A549 (cell line): Measurements from ENCODE around the gene GHR. TPM values are rescaled to one million over a fixed set of nuclear protein-coding genes. Genes with fewer than 3 reads are reported as not detected.

Experiments used
- ATAC-seq, 2 experiments: fragments of 200-7000 bp in 1 of 2; fragments of >200 bp in 1 of 2; cut with Nextera tagmentation in 1 of 2; cut with Tn5 transposase in 1 of 2; 3 replicates each; pipeline versions ENCODE4 v1.8.0 to v1.9.1; 2018 to 2020; ENCODE audit warnings: mild to moderate bottlenecking in 1 of 2, moderate library complexity in 1 of 2
- CTCF ChIA-PET: fragments of 300-600 bp; sonication (Branson Sonifier 250); formaldehyde crosslinking; extraction: SDS; loops from one replicate; lab custom pipeline; 2021; ENCODE audit warnings: antibody characterized with exemption, inconsistent platforms; lab: Yijun Ruan, JAX
- POLR2A ChIA-PET: fragments of 350-600 bp; formaldehyde crosslinking; extraction: SDS; loops from one replicate; lab custom pipeline; 2021; ENCODE audit warnings: antibody characterized with exemption, inconsistent platforms; lab: Yijun Ruan, JAX
- DNase-seq, 2 experiments: peaks; one replicate each; pipeline versions ENCODE4 v3.0.0 to v3.0.0-alpha.2; 2011 to 2016; ENCODE audit warnings: low read depth in 1 of 2, low spot score in 1 of 2
- FAIRE-seq: peaks from 2 replicates; lab custom pipeline; 2011; peaks lifted over from hg19 to GRCh38; lab: Jason Lieb, UNC
- H3K27ac ChIP-seq, 2 experiments: fragments of >200 bp; sonication (Bioruptor Twin); formaldehyde crosslinking; 3 replicates each; pipeline ENCODE4 v1.5.1; 2016 to 2017
- H3K4me1 ChIP-seq: fragments of >200 bp; sonication (Bioruptor Twin); formaldehyde crosslinking; 3 replicates; pipeline ENCODE4 v1.6.1; 2016
- H3K4me2 ChIP-seq: fragments of >200 bp; sonication (Bioruptor Twin); formaldehyde crosslinking; 3 replicates; pipeline ENCODE4 v1.6.1; 2016
- H3K4me3 ChIP-seq: fragments of >200 bp; sonication (Bioruptor Twin); formaldehyde crosslinking; 3 replicates; pipeline ENCODE4 v1.5.1; 2016
- H3K9me3 ChIP-seq: fragments of >200 bp; sonication (Bioruptor Twin); formaldehyde crosslinking; 3 replicates; pipeline ENCODE4 v1.6.1; 2016
- CBX8 ChIP-seq: fragments of 200-600 bp; sonication (generic); IDR thresholded peaks from 2 replicates; pipeline ENCODE4 v1.6.1; 2016
- CHD4 ChIP-seq: fragments of 200-600 bp; sonication (generic); IDR thresholded peaks from 2 replicates; pipeline ENCODE4 v1.6.1; 2016; ENCODE audit warnings: antibody characterized with exemption, mild to moderate bottlenecking, borderline replicate concordance
- CTCF ChIP-seq: fragments of >200 bp; sonication (Bioruptor Twin); formaldehyde crosslinking; IDR thresholded peaks from 3 replicates; pipeline ENCODE4 v1.5.1; 2016
- E2F6 ChIP-seq: IDR thresholded peaks from 2 replicates; pipeline ENCODE4 v1.6.1; 2012; ENCODE audit warnings: low read depth, borderline replicate concordance
- EHF ChIP-seq: fragments of 250-450 bp; sonication (Bioruptor Pico); IDR thresholded peaks from 2 replicates; pipeline ENCODE4 v1.5.0; 2020; ENCODE audit warnings: mild to moderate bottlenecking
- EHMT2 ChIP-seq: fragments of 200-600 bp; sonication (generic); IDR thresholded peaks from 2 replicates; pipeline ENCODE4 v1.6.1; 2016; ENCODE audit warnings: antibody characterized with exemption, low read depth, mild to moderate bottlenecking, moderate library complexity
- FOSB ChIP-seq: fragments of 250-450 bp; sonication (Bioruptor Pico); IDR thresholded peaks from 2 replicates; pipeline ENCODE4 v1.5.0; 2020; ENCODE audit warnings: mild to moderate bottlenecking, moderate library complexity
- HES2 ChIP-seq: fragments of >200 bp; sonication (Bioruptor Twin); formaldehyde crosslinking; IDR thresholded peaks from 2 replicates; pipeline ENCODE4 v1.6.1; 2016
- JUN ChIP-seq, 2 experiments: fragments of >200 bp; sonication (Bioruptor Twin); formaldehyde crosslinking; IDR thresholded peaks; 2 replicates in 1 of 2; 3 replicates in 1 of 2; pipeline ENCODE4 v1.6.1; 2016 to 2017
- KDM1A ChIP-seq: fragments of 200-600 bp; sonication (generic); IDR thresholded peaks from 2 replicates; pipeline ENCODE4 v1.6.1; 2016; ENCODE audit warnings: low read depth, mild to moderate bottlenecking
- KDM5A ChIP-seq: fragments of 200-600 bp; sonication (generic); IDR thresholded peaks from 2 replicates; pipeline ENCODE4 v1.6.1; 2016; ENCODE audit warnings: antibody characterized with exemption, mild to moderate bottlenecking
- MAX ChIP-seq: IDR thresholded peaks from 2 replicates; pipeline ENCODE4 v1.6.1; 2012
- MAZ ChIP-seq: fragments of 150-350 bp; IDR thresholded peaks from 2 replicates; pipeline ENCODE4 v1.6.1; 2014; ENCODE audit warnings: antibody characterized with exemption, low read depth, low read length, borderline replicate concordance
- NPAS2 ChIP-seq: fragments of 250-450 bp; sonication (Bioruptor Pico); IDR thresholded peaks from 2 replicates; pipeline ENCODE4 v1.8.0; 2022; ENCODE audit warnings: mild to moderate bottlenecking, moderate library complexity, borderline replicate concordance
- NR3C1 ChIP-seq: fragments of >200 bp; sonication (Bioruptor Twin); formaldehyde crosslinking; IDR thresholded peaks from 3 replicates; pipeline ENCODE4 v1.6.1; 2017
- RAD21 ChIP-seq, 2 experiments: fragments of >200 bp in 1 of 2; sonication (Bioruptor Twin) in 1 of 2; formaldehyde crosslinking in 1 of 2; IDR thresholded peaks in 1 of 2; conservative IDR thresholded peaks in 1 of 2; 2 replicates in 1 of 2; 3 replicates in 1 of 2; pipeline ENCODE4 v1.6.1; 2012 to 2018; ENCODE audit warnings: inconsistent platforms in 1 of 2
- RCOR1 ChIP-seq: fragments of 150-350 bp; IDR thresholded peaks from 2 replicates; pipeline ENCODE4 v1.6.1; 2014; ENCODE audit warnings: antibody characterized with exemption, low read length, low read depth
- REST ChIP-seq: fragments of 200-600 bp; sonication (generic); IDR thresholded peaks from 2 replicates; pipeline ENCODE4 v1.6.1; 2016; ENCODE audit warnings: antibody characterized with exemption, mild to moderate bottlenecking, moderate library complexity
- RFX5 ChIP-seq: fragments of 450-650 bp; IDR thresholded peaks from 2 replicates; pipeline ENCODE4 v1.7.1; 2014; ENCODE audit warnings: antibody characterized with exemption, mild to moderate bottlenecking, moderate library complexity
- TFCP2L1 ChIP-seq: fragments of 250-450 bp; sonication (Bioruptor Pico); IDR thresholded peaks from 2 replicates; pipeline ENCODE4 v1.5.0; 2021; ENCODE audit warnings: mild to moderate bottlenecking
- ZC3H11A ChIP-seq: fragments of 450-650 bp; IDR thresholded peaks from 2 replicates; pipeline ENCODE4 v1.6.1; 2014; ENCODE audit warnings: antibody characterized with exemption, mild to moderate bottlenecking
- ZFP36 ChIP-seq: fragments of 450-650 bp; IDR thresholded peaks from 2 replicates; pipeline ENCODE4 v1.6.1; 2014; ENCODE audit warnings: borderline replicate concordance; ENCODE audit not compliant: partially characterized antibody
- ZNF302 ChIP-seq: fragments of 250-450 bp; sonication (Bioruptor Pico); IDR thresholded peaks from 2 replicates; pipeline ENCODE4 v1.9.0; 2021; ENCODE audit warnings: inconsistent platforms, mild to moderate bottlenecking, moderate library complexity
- WGBS: methylation state at CpG from one replicate; pipeline ENCODE4 v1.1.6; 2017; ENCODE audit errors: missing lambda C conversion rate; 5-methylcytosine and 5-hydroxymethylcytosine counted together
- polyA plus RNA-seq, 4 experiments: library from polyadenylated mRNA; depleted of rRNA in 3 of 4; stranded (reverse); fragments of >200 nt; fragmentation: RNase III in 1 of 4; extraction: RNeasy Plus Mini Kit Qiagen cat#74134 plus additional on column Dnase treatment in 1 of 4; gene quantifications; 2 replicates in 3 of 4; 3 replicates in 1 of 4; pipeline ENCODE4 v1.2.3, GENCODE V29; 2011 to 2017

GHR gene
- polyA plus RNA-seq, 2 of the 4 experiments (the other 2 are of a cell fraction): 0.05 TPM; not detected in 1

GRCh38 chr5:42496397-42497156 is 73.3 kb downstream of the GHR start:
- no peak for DNase-seq
- H3K4me3 ChIP-seq: no peak overlapping the region
- H3K27ac ChIP-seq: no peak overlapping the region
- no peaks in the 10 kb centered on the region for H3K9me3 ChIP-seq
- CTCF ChIA-PET: no interaction called here
- 2% methylated on average over 4 of the region's 4 CpGs for WGBS
- no peak overlapping the region for H3K4me2 ChIP-seq
- TF ChIP-seq TFCP2L1: no peak
- TF ChIP-seq E2F6: no peak
- TF ChIP-seq MAX: no peak
- no peak for TF ChIP-seq ZFP36
- no peak for TF ChIP-seq CBX8
- TF ChIP-seq ZNF302 (CRISPR knock-in tag): no peak
- no peak for TF ChIP-seq NR3C1
- no peak for TF ChIP-seq REST
- no peak for TF ChIP-seq EHF (CRISPR knock-in tag)
- TF ChIP-seq CTCF: no peak
- TF ChIP-seq, all 56 proteins: peak for 0
- H3K4me1 ChIP-seq: no peaks in the 10 kb centered on the region
- no peak for FAIRE-seq
- ATAC-seq: no peak
- POLR2A ChIA-PET: no interaction called here

- FAIRE-seq (no peak), ATAC-seq (no peak), DNase-seq (no peak)
- no peaks in the 10 kb centered on the region for H3K4me1 ChIP-seq
- H3K4me3 ChIP-seq: no peak overlapping the region
- no peak overlapping the region for H3K27ac ChIP-seq
- H3K4me2 ChIP-seq: no peak overlapping the region
- no peak for TF ChIP-seq MAX
- no peak for TF ChIP-seq HES2
- no peak for TF ChIP-seq NPAS2 (CRISPR knock-in tag)
- TF ChIP-seq FOSB (CRISPR knock-in tag): no peak
- no peak for TF ChIP-seq CHD4
- TF ChIP-seq EHMT2: no peak
- no peak for TF ChIP-seq JUN (IDR thresholded peaks at IDR 0.05)
- no peak for TF ChIP-seq RCOR1
- TF ChIP-seq E2F6: no peak
- TF ChIP-seq KDM1A: no peak
- TF ChIP-seq KDM5A: no peak
- TF ChIP-seq RFX5: no peak
- TF ChIP-seq TFCP2L1: no peak
- TF ChIP-seq MAZ: no peak
- TF ChIP-seq RAD21 (conservative IDR thresholded peaks at IDR 0.05 in 1 of 2, IDR thresholded peaks at IDR 0.05 in 1 of 2): no peak
- no peak for TF ChIP-seq ZC3H11A
- no peaks in the 10 kb centered on the region for H3K9me3 ChIP-seq
- ChIA-PET POLR2A (no interaction called here), CTCF (no interaction called here)
- WGBS: 3% methylated on average over 1 of the region's 1 CpG
These were observed 74.8 kb downstream of the GHR start for GRCh38 chr5:42498000-42498399.
